NCI-H2196 (cell line): ENCODE results near the gene CIT.

Source experiments
- DNase-seq: peaks from one replicate; lab custom pipeline; 2025; ENCODE audit not compliant: unreplicated experiment; lab: John Stamatoyannopoulos, UW

The CIT gene

GRCh38 chr12:119704065-119704747 is 172.9 kb downstream of the CIT start:
- no peak for DNase-seq

GRCh38 chr12:119700078-119700477 is 177.0 kb downstream of the CIT start:
- no peak for DNase-seq

- DNase-seq = no peak
These were observed 177.8 kb downstream of the CIT start for GRCh38 chr12:119699199-119699760.

- DNase-seq = no peak
These were observed 180.2 kb downstream of the CIT start for GRCh38 chr12:119696943-119697342.

DNA sequence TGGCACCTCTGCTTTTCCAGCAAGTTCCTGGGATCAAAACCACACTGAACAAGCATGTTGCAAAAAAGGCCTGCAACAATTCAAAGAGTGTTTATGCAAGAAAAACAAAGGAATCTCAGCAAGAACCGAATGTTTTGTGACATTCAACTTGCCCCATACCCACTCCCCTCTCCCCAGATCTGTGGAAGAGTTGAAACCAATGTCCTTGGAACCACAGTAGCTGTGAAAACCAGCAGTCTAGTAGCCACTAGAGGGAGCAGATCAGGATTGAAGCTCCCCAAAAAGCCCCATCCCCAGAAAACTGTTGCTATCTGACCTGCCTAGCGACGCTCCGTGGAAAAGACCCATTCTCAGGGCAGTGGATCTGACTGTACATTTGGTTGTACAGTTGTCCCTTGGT is 182.1 kb downstream of the CIT start:
- no peak for DNase-seq

DNA sequence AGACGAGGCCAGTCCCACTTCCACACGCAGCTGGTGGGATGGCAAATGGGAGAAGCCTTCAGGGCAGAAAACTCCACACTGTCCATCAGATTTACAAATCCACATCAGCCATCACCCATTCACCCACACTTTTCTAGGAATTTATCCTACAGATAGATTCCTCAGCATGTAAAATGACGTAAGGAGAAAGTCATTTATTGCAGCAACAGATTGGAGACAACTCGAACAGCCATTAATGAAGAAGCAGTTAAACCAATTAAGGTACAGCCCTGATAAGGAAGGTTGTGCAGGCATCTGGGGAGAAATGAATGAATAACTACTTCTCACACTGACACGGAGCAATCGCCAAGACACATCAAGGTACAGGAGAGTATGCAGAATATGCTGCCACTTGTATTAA is 183.0 kb downstream of the CIT start:
- DNase-seq = no peak

DNA sequence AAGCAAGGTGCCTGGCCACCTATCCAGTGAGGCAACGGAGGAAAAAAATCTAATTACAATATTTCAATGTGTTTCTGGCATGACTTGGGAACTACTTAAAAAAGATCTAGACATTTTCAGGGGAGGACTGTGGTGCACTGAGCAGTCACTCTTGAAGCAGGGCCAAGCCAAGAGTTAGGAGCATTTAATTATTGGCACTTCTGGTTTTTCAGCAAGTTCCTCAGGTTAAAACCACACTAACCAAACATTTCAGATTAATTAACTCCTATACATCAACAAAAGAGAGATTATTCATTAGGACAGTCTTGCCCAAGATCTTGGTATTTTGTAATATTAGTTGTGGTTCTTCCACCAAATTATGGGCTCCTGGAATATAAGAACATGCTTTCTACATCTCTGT is 183.6 kb downstream of the CIT start:
- no peak for DNase-seq

DNA sequence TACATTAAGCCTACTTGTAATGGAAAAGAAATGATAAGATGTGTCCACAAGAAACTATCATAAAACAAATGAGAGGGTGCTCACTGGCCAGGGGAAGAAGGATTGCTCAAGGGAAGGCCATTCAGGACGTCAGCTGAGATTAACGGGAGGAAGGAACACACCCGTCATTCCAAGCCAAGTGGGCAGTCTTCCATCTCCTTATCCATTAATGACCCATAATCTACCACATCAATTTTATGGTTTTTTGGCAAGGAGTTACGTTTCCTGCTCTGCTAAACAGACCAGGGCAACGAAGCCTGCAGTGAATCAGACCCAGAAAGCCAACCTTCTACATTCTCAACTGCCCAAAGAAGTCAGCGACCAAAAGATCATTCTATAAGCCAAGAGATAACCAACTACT is 184.1 kb downstream of the CIT start:
- DNase-seq = peak; percentile 71

GRCh38 chr12:119692410-119692809 is 184.7 kb downstream of the CIT start:
- DNase-seq = no peak

DNA sequence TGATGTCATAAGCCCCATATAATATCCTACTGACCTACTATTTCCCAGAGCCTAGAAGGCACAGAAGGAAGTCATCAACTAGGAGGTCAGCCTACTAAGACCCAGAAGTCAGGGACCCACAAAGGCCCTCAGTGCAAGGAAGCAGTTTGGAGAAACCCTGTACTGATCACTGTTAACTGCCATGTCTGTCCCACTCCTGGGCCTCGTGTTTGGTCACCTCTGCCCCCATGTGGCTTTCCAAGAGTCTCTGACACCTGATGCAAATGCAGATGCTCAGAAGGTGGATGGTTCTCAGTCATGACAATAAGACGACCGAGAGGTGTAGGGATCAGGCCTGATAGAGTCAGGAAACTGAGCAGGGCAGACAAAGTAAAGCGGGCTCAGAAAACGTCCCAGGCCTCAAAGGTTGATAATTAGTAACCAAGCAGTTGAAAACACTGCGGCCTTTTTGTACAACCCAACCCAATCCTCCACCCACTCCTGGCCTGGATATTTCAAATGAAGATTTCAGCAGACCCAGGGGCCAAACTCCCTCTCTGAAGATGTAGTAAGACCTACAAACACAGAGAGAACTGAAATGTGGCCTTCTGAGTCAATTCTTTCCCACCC is 185.8 kb downstream of the CIT start:
- no peak for DNase-seq

DNA sequence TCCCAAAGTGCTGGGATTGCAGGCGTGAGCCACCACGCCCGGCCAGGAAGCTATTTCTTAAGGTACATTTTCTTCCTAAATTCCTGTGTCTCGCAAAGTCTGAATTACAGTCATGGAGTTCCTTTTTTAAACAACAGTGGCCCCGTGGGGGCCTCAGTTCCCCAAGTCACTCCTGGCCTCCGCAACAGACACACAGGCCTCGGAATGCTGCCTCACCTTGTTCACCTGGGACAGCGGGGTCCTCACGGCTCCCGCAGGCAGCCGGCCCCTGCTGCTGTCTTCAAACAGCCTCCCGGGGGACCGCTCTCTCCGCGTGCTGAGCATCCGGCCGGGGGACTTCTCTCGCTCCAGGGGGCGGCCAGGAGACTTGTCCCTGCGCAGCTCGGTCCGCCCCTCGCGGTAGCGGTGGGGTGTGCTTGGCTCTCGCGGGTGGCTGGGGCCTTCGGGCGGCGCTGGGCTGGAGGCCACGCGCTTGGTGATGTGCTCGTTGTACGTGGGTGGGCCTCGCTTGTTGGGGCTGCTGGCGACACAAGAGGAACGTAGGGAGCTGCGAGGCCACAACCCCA is 187.1 kb downstream of the CIT start:
- no peak for DNase-seq

DNA sequence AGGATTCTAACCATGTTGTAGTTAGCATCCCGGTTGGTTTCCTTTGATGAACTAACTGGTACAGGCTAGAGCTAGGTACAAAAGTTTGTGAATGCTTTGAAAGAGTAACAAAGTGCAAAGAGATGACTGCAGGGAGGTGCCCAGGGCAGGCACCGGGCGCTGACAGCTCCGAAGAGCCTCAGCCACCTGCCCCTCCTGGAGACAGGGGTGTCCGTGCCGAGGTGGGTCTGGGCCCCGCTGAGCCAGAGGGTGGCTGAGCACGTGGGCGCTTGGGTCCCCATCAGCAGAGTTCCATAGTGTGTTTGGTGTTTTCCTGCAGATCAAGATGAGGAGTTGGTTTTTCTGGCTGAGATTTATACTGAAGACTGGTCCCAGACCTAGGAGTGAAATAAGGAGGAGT is 189.2 kb downstream of the CIT start:
- no peak for DNase-seq

DNA sequence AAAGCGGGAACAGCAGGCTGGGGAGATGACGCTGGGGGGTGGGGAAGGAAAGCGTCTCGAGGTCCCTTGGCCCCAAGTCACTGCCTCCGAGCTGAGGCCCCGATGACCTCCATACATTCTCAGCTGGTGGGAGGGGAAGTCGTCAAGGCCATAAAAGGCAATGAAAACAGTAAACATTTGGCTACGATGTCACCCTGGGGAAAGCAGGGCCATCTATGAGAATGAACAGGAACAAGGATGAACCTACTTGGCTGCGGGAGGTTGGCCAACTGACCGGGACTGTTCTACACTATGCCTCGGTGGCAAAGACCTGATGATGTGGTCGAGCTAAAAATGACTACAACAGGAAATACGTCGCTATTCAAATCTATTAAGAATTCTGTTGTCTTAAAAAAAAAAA is 189.7 kb downstream of the CIT start:
- DNase-seq = no peak

DNA sequence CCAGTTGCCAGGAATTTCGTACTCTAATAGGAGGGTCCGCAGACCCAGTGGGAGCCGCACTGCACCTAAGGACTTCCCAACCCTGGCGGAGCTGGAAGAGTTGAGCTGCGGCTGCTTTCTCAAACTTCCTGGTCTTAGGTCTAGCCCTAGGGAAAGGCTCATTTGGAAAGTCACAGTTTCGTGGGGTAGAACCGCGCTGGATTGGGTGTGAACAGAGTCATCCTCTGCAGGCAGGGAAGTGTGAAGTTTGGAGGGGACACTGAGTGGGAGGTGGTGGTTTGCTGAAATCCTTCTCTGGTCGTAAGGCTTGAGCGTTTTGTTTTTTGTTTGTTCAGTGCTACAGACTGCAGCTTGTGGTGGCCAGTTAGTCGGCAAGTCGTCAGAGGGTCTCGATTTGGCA is 190.3 kb downstream of the CIT start:
- DNase-seq = no peak

- DNase-seq = no peak
These were observed 190.8 kb downstream of the CIT start for GRCh38 chr12:119686355-119686754.

GRCh38 chr12:119685375-119685774 is 191.7 kb downstream of the CIT start:
- no peak for DNase-seq

GRCh38 chr12:119684711-119685369 is 192.3 kb downstream of the CIT start:
- no peak for DNase-seq

DNA sequence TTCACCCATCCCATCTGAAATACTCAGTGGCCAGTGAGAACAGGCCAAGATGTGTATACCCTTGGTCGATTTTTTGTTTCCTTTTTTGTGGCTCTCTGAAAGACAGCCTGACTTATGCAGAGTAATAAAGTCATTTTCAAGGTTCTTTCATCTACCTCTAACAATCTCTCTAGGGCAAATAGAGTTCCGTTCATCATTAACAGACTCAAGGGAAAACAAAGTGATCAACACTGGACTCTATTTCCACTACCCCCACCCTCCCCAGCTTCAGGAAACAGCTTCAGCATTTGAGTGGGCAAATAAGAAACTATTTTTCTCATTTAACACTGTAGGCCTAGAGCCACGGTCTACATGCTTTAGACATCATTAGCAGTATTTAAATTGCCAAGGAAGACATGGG is 193.3 kb downstream of the CIT start:
- DNase-seq = no peak

DNA sequence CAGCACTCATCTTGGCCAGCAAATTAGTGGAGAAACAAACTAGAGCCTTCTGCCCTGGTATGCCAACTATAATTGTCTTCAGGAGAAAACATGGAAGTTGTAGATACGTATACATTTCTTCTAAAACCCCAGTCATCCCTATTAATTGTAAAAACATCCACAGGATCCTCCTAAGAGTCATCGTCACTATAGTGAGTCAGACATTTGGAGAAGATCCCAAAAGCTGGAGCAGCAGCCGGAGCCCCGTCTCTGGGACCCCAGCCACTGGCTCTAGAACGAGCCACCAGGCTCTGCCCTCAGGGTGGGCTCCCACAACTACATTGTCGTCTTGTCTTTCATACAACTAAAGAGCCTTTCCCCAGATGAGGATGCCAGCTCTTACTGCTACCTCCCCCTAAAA is 193.7 kb downstream of the CIT start:
- DNase-seq = no peak

GRCh38 chr12:119682639-119683252 is 194.4 kb downstream of the CIT start:
- DNase-seq = no peak
